HepG2 (cell line): ENCODE results near the gene CRY1. TPM values are rescaled to one million over a fixed set of nuclear protein-coding genes. Genes with fewer than 3 reads are reported as not detected.

ENCODE experiments used
- AHDC1 ChIP-seq: sonication (generic); formaldehyde crosslinking; IDR thresholded peaks from 2 replicates; pipeline ENCODE4 v1.5.1; 2020; ENCODE audit warnings: mild to moderate bottlenecking, missing genetic modification reagents, borderline replicate concordance
- ATF5 ChIP-seq: sonication (generic); formaldehyde crosslinking; IDR thresholded peaks from 2 replicates; pipeline ENCODE4 v1.4.0; 2020; ENCODE audit warnings: mild to moderate bottlenecking, low read depth, missing genetic modification reagents
- CAMTA2 ChIP-seq: sonication (generic); formaldehyde crosslinking; IDR thresholded peaks from 2 replicates; pipeline ENCODE4 v1.4.0; 2020; ENCODE audit warnings: mild to moderate bottlenecking, missing genetic modification reagents, borderline replicate concordance
- CBFB ChIP-seq: sonication (generic); formaldehyde crosslinking; IDR thresholded peaks from 2 replicates; pipeline ENCODE4 v1.4.0; 2020; ENCODE audit warnings: missing genetic modification reagents
- DPF2 ChIP-seq: sonication (generic); formaldehyde crosslinking; IDR thresholded peaks from 2 replicates; pipeline ENCODE4 v1.4.0; 2020; ENCODE audit warnings: mild to moderate bottlenecking, low read depth, missing genetic modification reagents, borderline replicate concordance
- FOXM1 ChIP-seq: sonication (generic); formaldehyde crosslinking; IDR thresholded peaks from 2 replicates; pipeline ENCODE4 v1.5.0; 2020; ENCODE audit warnings: missing genetic modification reagents
- KDM2A ChIP-seq: sonication (generic); formaldehyde crosslinking; IDR thresholded peaks from 2 replicates; pipeline ENCODE4 v1.4.0; 2020; ENCODE audit warnings: low read depth, missing genetic modification reagents, borderline replicate concordance
- KDM4B ChIP-seq: sonication (generic); formaldehyde crosslinking; IDR thresholded peaks from 2 replicates; pipeline ENCODE4 v1.4.0; 2020; ENCODE audit warnings: missing genetic modification reagents
- MIER3 ChIP-seq: IDR thresholded peaks from 2 replicates; pipeline ENCODE4 v1.6.1; 2016; ENCODE audit warnings: missing compliant biosample characterization, borderline replicate concordance
- MTF2 ChIP-seq: sonication (generic); formaldehyde crosslinking; IDR thresholded peaks from 2 replicates; pipeline ENCODE4 v1.5.0; 2020; ENCODE audit warnings: missing genetic modification reagents, borderline replicate concordance
- NFKBIZ ChIP-seq: IDR thresholded peaks from 2 replicates; pipeline ENCODE4 v1.6.1; 2018; ENCODE audit warnings: missing genetic modification reagents, missing compliant biosample characterization
- SIN3A ChIP-seq: IDR thresholded peaks from 2 replicates; pipeline ENCODE4 v1.6.1; 2011; ENCODE audit warnings: low read depth, mild to moderate bottlenecking, control low read depth, low read length, borderline replicate concordance
- TP53 ChIP-seq: sonication (generic); formaldehyde crosslinking; conservative IDR thresholded peaks from 2 replicates; pipeline ENCODE4 v1.4.0; 2020; ENCODE audit warnings: missing genetic modification reagents
- ZBTB2 ChIP-seq: sonication (generic); formaldehyde crosslinking; IDR thresholded peaks from 2 replicates; pipeline ENCODE4 v1.8.0; 2022; ENCODE audit warnings: low read depth, missing genetic modification reagents
- ZNF10 ChIP-seq: sonication (generic); formaldehyde crosslinking; IDR thresholded peaks from 2 replicates; pipeline ENCODE4 v1.4.0; 2020; ENCODE audit warnings: mild to moderate bottlenecking, low read depth, missing genetic modification reagents, borderline replicate concordance
- ZNF205 ChIP-seq: IDR thresholded peaks from 2 replicates; pipeline ENCODE4 v1.6.1; 2018; ENCODE audit warnings: missing biosample characterization, missing genetic modification reagents
- ZNF326 ChIP-seq: sonication (generic); formaldehyde crosslinking; IDR thresholded peaks from 2 replicates; pipeline ENCODE4 v1.4.0; 2020; ENCODE audit warnings: missing genetic modification reagents, borderline replicate concordance
- ZNF34 ChIP-seq: sonication (generic); formaldehyde crosslinking; IDR thresholded peaks from 2 replicates; pipeline ENCODE4 v1.4.0; 2020; ENCODE audit warnings: mild to moderate bottlenecking, missing genetic modification reagents, borderline replicate concordance
- ZNF468 ChIP-seq: sonication (generic); formaldehyde crosslinking; IDR thresholded peaks from 2 replicates; pipeline ENCODE4 v1.8.0; 2022; ENCODE audit warnings: mild to moderate bottlenecking, moderate library complexity, missing genetic modification reagents
- ZNF749 ChIP-seq: sonication (generic); formaldehyde crosslinking; IDR thresholded peaks from 2 replicates; pipeline ENCODE4 v1.8.0; 2022; ENCODE audit warnings: mild to moderate bottlenecking, missing genetic modification reagents, moderate library complexity, borderline replicate concordance
- ZNF775 ChIP-seq: sonication (generic); formaldehyde crosslinking; IDR thresholded peaks from 2 replicates; pipeline ENCODE4 v1.4.0; 2020; ENCODE audit warnings: missing genetic modification reagents, mild to moderate bottlenecking, moderate library complexity, borderline replicate concordance
- polyA plus RNA-seq, 8 experiments: library from polyadenylated mRNA; depleted of rRNA in 3 of 8; stranded (reverse) in 7 of 8; unstranded in 1 of 8; fragments of >200 nt; fragmentation: Illumina TruSeq in 4 of 8; extraction: Trizol in 4 of 8; gene quantifications; 2 replicates each; pipeline versions ENCODE4 v1.2.1 to v1.2.3, GENCODE V29; 2011 to 2016; ENCODE audit warnings: low read depth in 4 of 8, missing spikeins in 1 of 8, mixed read lengths in 1 of 8; ENCODE audit not compliant: insufficient read depth in 1 of 8
- total RNA-seq, 5 experiments: library from RNA; depleted of rRNA; stranded (reverse); fragments of >200 nt; fragmentation: Illumina TruSeq; extraction: Trizol; gene quantifications; 2 replicates each; pipeline ENCODE4 v1.2.3, GENCODE V29; 2016; ENCODE audit warnings: low read depth in 1 of 5

Gene CRY1
- total and polyA plus RNA-seq, 2 of the 13 experiments (the other 11 are each of a cell fraction or from before 2014, with no cell fraction given), result 11.4 to 13.9 TPM

GRCh38 chr12:107093417-107094182 lies at the start of gene CRY1 (continued):
- TF ChIP-seq DPF2, result no peak
- TF ChIP-seq CBFB (CRISPR knock-in tag), result no peak
- TF ChIP-seq ZNF326 (CRISPR knock-in tag), result no peak
- no peak for TF ChIP-seq FOXM1
- no peak for TF ChIP-seq KDM4B (CRISPR knock-in tag)
- peak; percentile 66; the same call in 1 of the 2 replicates for TF ChIP-seq ZNF749 (CRISPR knock-in tag)
- peak; percentile 27; the same call in 1 of the 2 replicates for TF ChIP-seq ZBTB2 (CRISPR knock-in tag)
- TF ChIP-seq ATF5 (CRISPR knock-in tag), result no peak
- no peak for TF ChIP-seq NFKBIZ (CRISPR knock-in tag)
- TF ChIP-seq MIER3 (CRISPR knock-in tag), result no peak
- TF ChIP-seq ZNF775 (CRISPR knock-in tag), result no peak
- TF ChIP-seq MTF2 (CRISPR knock-in tag), result no peak
- TF ChIP-seq ZNF205 (CRISPR knock-in tag), result no peak; the same call in 1 of the 2 replicates
- peak; percentile 96 for TF ChIP-seq SIN3A
- TF ChIP-seq CAMTA2, result no peak
- no peak; the same call in 1 of the 2 replicates for TF ChIP-seq ZNF468 (CRISPR knock-in tag)
- no peak for TF ChIP-seq AHDC1
- no peak for TF ChIP-seq ZNF10 (CRISPR knock-in tag)
- no peak for TF ChIP-seq KDM2A (CRISPR knock-in tag)
- no peak for TF ChIP-seq TP53 (CRISPR knock-in tag)
- TF ChIP-seq ZNF34, result no peak
